Nephron progenitor cell (in vitro differentiated cells): ENCODE data around the gene TLL2.
A peak's percentile ranks its signal among the peaks of the same experiment; 100 is the strongest.

Experiments
- DNase-seq: peaks from one replicate; pipeline ENCODE4 v3.0.0; 2021
- H3K27ac Mint-ChIP-seq: 2 replicates; pipeline ENCODE4 v1.8.0; 2021; ENCODE audit warnings: mild to moderate bottlenecking, moderate library complexity, mixed read lengths
- H3K27me3 Mint-ChIP-seq: 2 replicates; pipeline ENCODE4 v1.8.0; 2021; ENCODE audit warnings: mild to moderate bottlenecking, low read depth, mixed read lengths; ENCODE audit not compliant: poor library complexity
- H3K36me3 Mint-ChIP-seq: 2 replicates; pipeline ENCODE4 v1.8.0; 2021; ENCODE audit warnings: low read depth, mixed read lengths
- H3K4me1 Mint-ChIP-seq: 2 replicates; pipeline ENCODE4 v1.8.0; 2021; ENCODE audit warnings: mixed read lengths
- H3K4me3 Mint-ChIP-seq: 2 replicates; pipeline ENCODE4 v1.8.0; 2021; ENCODE audit warnings: mild to moderate bottlenecking, moderate library complexity, mixed read lengths
- H3K9me3 Mint-ChIP-seq: 2 replicates; pipeline ENCODE4 v1.8.0; 2021; ENCODE audit warnings: mild to moderate bottlenecking, moderate library complexity, mixed read lengths
- TF ChIP-seq, protein P1 (sequence below): fragments of 200-600 bp; sonication (generic); IDR thresholded peaks from 2 replicates; pipeline ENCODE4 v1.5.0; 2021; ENCODE audit warnings: antibody characterized with exemption

TLL2 gene

DNA sequence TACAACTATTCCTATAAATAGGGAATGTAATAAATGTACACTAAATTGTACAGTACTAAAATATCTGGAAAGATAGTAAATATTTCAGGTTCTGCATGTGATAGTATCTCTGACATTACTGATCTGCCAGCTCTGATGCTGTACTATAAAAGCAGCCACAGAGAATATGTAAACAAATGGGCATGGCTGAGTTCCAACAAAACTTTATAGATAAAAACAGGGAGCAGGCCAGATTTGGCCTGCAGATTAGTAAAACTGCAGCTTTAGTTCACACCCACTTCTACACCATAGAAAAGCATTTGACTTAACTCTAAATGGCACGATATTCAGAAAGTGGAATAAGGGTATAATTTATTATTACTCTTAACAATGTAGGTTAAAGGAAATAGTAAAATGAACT lies 18.8 kb upstream of the TLL2 start:
- Mint-ChIP-seq H3K27ac (no peak overlapping the region), H3K27me3 (no peaks in the 10 kb centered on the region), H3K4me3 (no peak overlapping the region), H3K4me1 (no peaks in the 10 kb centered on the region), H3K36me3 (peaks cover 45% of the 10 kb centered on the region), H3K9me3 (no peaks in the 10 kb centered on the region)
- no peak for DNase-seq
- TF ChIP-seq, protein P1, sequence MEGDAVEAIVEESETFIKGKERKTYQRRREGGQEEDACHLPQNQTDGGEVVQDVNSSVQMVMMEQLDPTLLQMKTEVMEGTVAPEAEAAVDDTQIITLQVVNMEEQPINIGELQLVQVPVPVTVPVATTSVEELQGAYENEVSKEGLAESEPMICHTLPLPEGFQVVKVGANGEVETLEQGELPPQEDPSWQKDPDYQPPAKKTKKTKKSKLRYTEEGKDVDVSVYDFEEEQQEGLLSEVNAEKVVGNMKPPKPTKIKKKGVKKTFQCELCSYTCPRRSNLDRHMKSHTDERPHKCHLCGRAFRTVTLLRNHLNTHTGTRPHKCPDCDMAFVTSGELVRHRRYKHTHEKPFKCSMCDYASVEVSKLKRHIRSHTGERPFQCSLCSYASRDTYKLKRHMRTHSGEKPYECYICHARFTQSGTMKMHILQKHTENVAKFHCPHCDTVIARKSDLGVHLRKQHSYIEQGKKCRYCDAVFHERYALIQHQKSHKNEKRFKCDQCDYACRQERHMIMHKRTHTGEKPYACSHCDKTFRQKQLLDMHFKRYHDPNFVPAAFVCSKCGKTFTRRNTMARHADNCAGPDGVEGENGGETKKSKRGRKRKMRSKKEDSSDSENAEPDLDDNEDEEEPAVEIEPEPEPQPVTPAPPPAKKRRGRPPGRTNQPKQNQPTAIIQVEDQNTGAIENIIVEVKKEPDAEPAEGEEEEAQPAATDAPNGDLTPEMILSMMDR: no peak

DNA sequence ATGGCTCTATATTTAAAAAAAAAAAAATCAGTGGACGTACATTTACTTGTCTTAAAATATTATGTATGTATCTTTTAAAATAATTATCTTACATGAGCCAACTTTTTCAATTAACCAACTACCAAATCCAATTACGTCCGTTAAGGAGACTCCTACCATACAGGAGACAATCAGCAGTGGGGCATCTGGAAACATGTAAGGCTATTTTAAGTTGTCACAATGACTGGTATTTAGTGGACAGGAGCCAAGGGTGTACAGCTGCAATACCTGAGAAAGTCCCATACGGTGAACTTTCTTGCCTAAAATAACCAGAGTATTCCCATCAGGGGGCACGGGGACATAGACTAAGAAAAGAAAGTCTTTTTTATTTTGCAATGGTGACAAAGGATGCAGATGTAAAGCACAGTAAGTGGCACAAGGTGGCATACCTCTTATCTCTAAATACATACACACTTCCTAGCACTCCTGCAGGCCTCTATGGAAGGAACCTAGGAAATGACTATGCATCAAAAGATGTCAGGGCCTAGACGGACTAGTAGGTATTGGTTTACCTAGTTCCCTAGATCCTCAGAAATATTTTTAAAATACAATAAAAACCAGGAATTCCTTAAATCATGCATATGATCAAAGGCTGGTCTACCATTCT lies 16.0 kb upstream of the TLL2 start:
- Mint-ChIP-seq H3K4me1 (no peaks in the 10 kb centered on the region), H3K27ac (no peak overlapping the region), H3K4me3 (no peak overlapping the region), H3K9me3 (no peaks in the 10 kb centered on the region), H3K36me3 (peaks cover 47% of the 10 kb centered on the region), H3K27me3 (no peaks in the 10 kb centered on the region)
- TF ChIP-seq, protein P1: no peak
- DNase-seq: no peak

DNA sequence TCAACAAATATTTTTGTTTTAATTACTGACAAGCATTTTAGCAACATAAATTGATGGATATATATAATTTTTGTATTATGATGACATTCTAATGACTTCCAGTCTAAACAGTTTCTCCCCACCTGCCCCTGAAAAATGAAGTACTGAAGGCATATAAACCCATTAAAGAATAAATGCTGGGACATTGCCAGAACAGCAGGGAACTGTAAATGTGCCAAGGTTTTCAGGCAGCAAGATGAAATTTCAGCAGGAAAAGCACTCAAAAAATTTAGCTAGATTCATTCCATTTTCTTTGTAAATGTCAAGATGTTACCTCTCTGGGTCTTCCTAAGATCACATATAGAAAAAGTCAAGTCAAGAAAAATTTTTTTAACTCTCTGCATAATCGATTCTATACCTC lies 11.0 kb upstream of the TLL2 start:
- H3K36me3 Mint-ChIP-seq: peaks cover 28% of the 10 kb centered on the region

DNA sequence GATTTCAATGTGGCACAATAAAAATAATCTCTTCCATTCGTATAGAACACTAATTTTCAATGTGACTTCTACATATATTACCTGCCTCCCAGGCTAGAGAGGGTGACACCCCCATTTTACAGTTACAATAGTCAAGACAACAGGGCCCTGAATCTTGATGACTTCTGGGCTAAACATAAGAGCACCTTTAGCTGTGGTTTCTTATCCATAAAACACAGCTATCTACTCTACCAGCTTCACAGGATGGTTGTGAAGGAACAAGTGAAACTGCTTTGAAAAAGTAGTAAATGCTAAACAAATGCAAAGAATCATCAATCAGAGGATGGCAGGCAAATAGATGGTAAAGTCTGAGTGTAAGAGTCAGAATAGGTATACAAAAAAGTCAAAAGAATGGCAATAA lies 3.6 kb upstream of the TLL2 start:
- Mint-ChIP-seq H3K9me3 (no peaks in the 10 kb centered on the region), H3K4me3 (no peak overlapping the region), H3K27ac (no peak overlapping the region), H3K27me3 (peaks cover 34% of the 10 kb centered on the region), H3K36me3 (peaks cover 11% of the 10 kb centered on the region), H3K4me1 (peaks cover 18% of the 10 kb centered on the region)
- DNase-seq: no peak
- TF ChIP-seq, protein P1: no peak

More for the DNA sequence above, 11.0 kb upstream of the TLL2 start:
- Mint-ChIP-seq H3K9me3 (no peaks in the 10 kb centered on the region), H3K4me3 (no peak overlapping the region), H3K4me1 (no peaks in the 10 kb centered on the region), H3K27me3 (no peaks in the 10 kb centered on the region), H3K27ac (no peak overlapping the region)
- TF ChIP-seq, protein P1: no peak
- DNase-seq: no peak

DNA sequence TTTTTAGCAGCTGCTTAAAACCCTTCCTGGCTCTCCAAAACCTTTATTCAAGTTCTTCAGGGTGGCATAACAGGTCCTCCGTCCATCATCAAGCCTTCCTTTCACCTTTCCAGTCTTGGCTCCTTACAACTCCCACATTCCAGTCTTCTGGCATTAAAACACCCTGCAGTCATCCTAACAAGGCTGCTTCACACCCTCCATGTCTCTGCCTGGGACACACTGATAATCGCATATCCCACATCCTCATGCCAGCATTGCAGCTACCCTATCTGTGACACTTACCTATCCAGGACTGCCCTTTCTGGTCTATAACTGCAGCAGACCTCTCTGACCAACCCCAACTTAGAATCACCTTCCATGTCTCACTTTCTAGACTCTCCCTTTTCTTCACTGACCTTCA lies 2.6 kb upstream of the TLL2 start:
- Mint-ChIP-seq H3K27me3 (peaks cover 44% of the 10 kb centered on the region), H3K4me3 (no peak overlapping the region), H3K36me3 (peaks cover 8% of the 10 kb centered on the region), H3K9me3 (no peaks in the 10 kb centered on the region), H3K4me1 (peaks cover 24% of the 10 kb centered on the region), H3K27ac (no peak overlapping the region)
- TF ChIP-seq, protein P1: no peak
- DNase-seq: no peak

DNA sequence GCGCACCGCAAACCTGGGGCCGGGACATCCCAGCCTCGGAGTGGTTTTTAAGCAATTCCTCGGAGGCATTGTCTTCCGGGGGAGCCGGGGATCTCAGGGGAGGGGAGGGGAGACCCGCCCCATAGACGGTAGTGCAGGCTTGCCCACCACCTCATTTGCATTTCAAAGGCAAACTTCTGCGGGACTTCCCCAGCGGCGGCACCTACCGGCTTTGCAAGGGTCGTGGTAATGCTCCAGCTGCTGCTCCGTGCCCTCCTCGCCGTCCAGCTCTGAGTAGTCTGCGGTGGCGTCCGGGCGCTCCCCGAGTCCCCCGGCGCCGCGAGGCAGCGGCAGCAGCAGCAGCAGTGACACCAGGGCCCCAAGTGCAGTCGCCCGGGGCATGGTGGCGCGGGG lies 425 bp downstream of the TLL2 start:
- Mint-ChIP-seq H3K27ac (no peak overlapping the region), H3K9me3 (no peaks in the 10 kb centered on the region), H3K27me3 (peaks cover 49% of the 10 kb centered on the region), H3K36me3 (no peaks in the 10 kb centered on the region), H3K4me1 (peaks cover 39% of the 10 kb centered on the region), H3K4me3 (peak overlapping the region; percentile 84)
- TF ChIP-seq, protein P1: no peak
- no peak for DNase-seq
